Loucy (cell line): ENCODE measurements around the gene TRABD2B.

Source experiments
- CTCF ChIP-seq: fragments of 200-600 bp; sonication (generic); conservative IDR thresholded peaks from 2 replicates; pipeline ENCODE4 v1.5.1; 2014; ENCODE audit warnings: mild to moderate bottlenecking, antibody characterized with exemption, low read length
- EZH2phosphoT487 ChIP-seq: fragments of 200-600 bp; IDR thresholded peaks from 2 replicates; pipeline ENCODE4 v1.6.1; 2018; ENCODE audit warnings: antibody characterized with exemption, mild to moderate bottlenecking, moderate library complexity, borderline replicate concordance

- TF ChIP-seq CTCF (no peak), EZH2phosphoT487 (no peak)
Observed at GRCh38 chr1:47911892-47912291, 85.3 kb downstream of the TRABD2B start.
